SK-N-SH (cell line): ENCODE measurements around the gene SBF2.

Source experiments
- CHD2 ChIP-seq: fragments of 150-350 bp; IDR thresholded peaks from 2 replicates; pipeline ENCODE4 v1.6.1; 2018; ENCODE audit warnings: low read length; ENCODE audit not compliant: partially characterized antibody
- EZH2phosphoT487 ChIP-seq: fragments of 200-600 bp; sonication (generic); IDR thresholded peaks from 2 replicates; pipeline ENCODE4 v1.6.1; 2017; ENCODE audit warnings: low read depth, mixed run types, mild to moderate bottlenecking, antibody characterized with exemption, moderate library complexity, borderline replicate concordance
- JUND ChIP-seq: IDR thresholded peaks from 2 replicates; pipeline ENCODE4 v1.4.0; 2012
- MEF2A ChIP-seq: IDR thresholded peaks from 2 replicates; pipeline ENCODE4 v1.4.0; 2012; ENCODE audit warnings: low read depth, borderline replicate concordance
- POLR2AphosphoS5 ChIP-seq: IDR thresholded peaks from 2 replicates; pipeline ENCODE4 v1.6.1; 2012; ENCODE audit warnings: low read depth, low read length
- RAD21 ChIP-seq: IDR thresholded peaks from 2 replicates; pipeline ENCODE4 v1.6.1; 2012; ENCODE audit warnings: mild to moderate bottlenecking, low read length
- RCOR1 ChIP-seq: fragments of 150-350 bp; IDR thresholded peaks from 2 replicates; pipeline ENCODE4 v1.6.1; 2017; ENCODE audit warnings: antibody characterized with exemption, low read length
- YY1 ChIP-seq: IDR thresholded peaks from 2 replicates; pipeline ENCODE4 v1.4.0; 2012; ENCODE audit warnings: low read depth, mild to moderate bottlenecking
- TF ChIP-seq, protein P1 (sequence below): fragments of 200-600 bp; sonication (generic); IDR thresholded peaks from 2 replicates; pipeline ENCODE4 v1.6.1; 2017; ENCODE audit warnings: antibody characterized with exemption, mild to moderate bottlenecking, moderate library complexity
- TF ChIP-seq, protein P2 (sequence below): IDR thresholded peaks from 2 replicates; pipeline ENCODE4 v1.6.1; 2012; ENCODE audit warnings: mild to moderate bottlenecking, low read depth, low read length, moderate library complexity
- TF ChIP-seq, protein P3 (sequence below): fragments of 150-350 bp; IDR thresholded peaks from 2 replicates; pipeline ENCODE4 v1.6.1; 2017; ENCODE audit warnings: antibody characterized with exemption, low read length, low read depth, borderline replicate concordance

DNA sequence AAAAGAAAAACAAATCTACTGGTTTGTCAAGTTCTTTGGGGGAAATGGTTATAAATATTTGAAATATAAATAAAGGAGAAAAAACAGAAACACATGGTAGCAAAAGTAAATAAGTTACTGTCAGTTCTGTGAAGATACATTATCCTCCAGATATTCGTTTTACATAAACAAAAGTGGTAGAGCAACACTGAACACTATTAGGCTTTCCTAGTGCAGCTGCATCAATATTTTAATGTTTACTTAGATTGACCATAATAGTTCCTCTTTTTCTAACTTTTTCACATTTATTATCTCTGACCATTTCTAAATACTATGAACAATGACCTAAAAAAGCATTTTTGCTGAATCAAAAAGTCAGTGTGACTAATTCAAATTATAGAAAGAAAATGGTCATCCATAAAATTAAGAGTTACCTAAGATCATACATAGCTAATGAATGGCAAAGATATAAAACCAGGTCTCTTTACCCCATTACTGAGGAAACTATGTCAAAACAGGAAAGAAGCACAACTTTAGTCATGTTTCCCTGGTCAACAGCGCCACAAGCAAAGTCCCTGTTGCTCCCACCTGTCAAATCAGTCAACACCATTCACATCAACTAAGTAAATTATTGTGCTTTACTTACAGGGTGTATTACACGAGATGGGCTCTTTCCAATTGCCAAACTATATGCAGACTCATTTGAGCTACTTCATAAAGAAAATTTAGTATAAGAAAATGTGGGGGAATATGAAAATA lies 38.5 kb downstream of the SBF2 start:
- TF ChIP-seq, protein P1, sequence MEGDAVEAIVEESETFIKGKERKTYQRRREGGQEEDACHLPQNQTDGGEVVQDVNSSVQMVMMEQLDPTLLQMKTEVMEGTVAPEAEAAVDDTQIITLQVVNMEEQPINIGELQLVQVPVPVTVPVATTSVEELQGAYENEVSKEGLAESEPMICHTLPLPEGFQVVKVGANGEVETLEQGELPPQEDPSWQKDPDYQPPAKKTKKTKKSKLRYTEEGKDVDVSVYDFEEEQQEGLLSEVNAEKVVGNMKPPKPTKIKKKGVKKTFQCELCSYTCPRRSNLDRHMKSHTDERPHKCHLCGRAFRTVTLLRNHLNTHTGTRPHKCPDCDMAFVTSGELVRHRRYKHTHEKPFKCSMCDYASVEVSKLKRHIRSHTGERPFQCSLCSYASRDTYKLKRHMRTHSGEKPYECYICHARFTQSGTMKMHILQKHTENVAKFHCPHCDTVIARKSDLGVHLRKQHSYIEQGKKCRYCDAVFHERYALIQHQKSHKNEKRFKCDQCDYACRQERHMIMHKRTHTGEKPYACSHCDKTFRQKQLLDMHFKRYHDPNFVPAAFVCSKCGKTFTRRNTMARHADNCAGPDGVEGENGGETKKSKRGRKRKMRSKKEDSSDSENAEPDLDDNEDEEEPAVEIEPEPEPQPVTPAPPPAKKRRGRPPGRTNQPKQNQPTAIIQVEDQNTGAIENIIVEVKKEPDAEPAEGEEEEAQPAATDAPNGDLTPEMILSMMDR: no peak
- TF ChIP-seq CHD2 (no peak), RAD21 (no peak), POLR2AphosphoS5 (no peak), MEF2A (no peak), JUND (no peak), RCOR1 (no peak), YY1 (no peak), EZH2phosphoT487 (no peak)
- TF ChIP-seq, protein P2, sequence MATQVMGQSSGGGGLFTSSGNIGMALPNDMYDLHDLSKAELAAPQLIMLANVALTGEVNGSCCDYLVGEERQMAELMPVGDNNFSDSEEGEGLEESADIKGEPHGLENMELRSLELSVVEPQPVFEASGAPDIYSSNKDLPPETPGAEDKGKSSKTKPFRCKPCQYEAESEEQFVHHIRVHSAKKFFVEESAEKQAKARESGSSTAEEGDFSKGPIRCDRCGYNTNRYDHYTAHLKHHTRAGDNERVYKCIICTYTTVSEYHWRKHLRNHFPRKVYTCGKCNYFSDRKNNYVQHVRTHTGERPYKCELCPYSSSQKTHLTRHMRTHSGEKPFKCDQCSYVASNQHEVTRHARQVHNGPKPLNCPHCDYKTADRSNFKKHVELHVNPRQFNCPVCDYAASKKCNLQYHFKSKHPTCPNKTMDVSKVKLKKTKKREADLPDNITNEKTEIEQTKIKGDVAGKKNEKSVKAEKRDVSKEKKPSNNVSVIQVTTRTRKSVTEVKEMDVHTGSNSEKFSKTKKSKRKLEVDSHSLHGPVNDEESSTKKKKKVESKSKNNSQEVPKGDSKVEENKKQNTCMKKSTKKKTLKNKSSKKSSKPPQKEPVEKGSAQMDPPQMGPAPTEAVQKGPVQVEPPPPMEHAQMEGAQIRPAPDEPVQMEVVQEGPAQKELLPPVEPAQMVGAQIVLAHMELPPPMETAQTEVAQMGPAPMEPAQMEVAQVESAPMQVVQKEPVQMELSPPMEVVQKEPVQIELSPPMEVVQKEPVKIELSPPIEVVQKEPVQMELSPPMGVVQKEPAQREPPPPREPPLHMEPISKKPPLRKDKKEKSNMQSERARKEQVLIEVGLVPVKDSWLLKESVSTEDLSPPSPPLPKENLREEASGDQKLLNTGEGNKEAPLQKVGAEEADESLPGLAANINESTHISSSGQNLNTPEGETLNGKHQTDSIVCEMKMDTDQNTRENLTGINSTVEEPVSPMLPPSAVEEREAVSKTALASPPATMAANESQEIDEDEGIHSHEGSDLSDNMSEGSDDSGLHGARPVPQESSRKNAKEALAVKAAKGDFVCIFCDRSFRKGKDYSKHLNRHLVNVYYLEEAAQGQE: no peak
- TF ChIP-seq, protein P3, sequence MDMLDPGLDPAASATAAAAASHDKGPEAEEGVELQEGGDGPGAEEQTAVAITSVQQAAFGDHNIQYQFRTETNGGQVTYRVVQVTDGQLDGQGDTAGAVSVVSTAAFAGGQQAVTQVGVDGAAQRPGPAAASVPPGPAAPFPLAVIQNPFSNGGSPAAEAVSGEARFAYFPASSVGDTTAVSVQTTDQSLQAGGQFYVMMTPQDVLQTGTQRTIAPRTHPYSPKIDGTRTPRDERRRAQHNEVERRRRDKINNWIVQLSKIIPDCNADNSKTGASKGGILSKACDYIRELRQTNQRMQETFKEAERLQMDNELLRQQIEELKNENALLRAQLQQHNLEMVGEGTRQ: no peak
